OCI-LY7 (cell line): Measurements from ENCODE around the gene REELD1. TPM values are rescaled to one million over a fixed set of nuclear protein-coding genes. Genes with fewer than 3 reads are reported as not detected.

Experiments
- BruUV-seq: library from RNA; stranded (reverse); fragments of 400-500 nt; replicated peaks from 2 replicates; lab custom pipeline; 2021; lab: Mats Ljungman, UMichigan
- CTCF ChIA-PET: fragments of 300-600 bp; sonication (Branson Sonifier 250); formaldehyde crosslinking; loops from one replicate; lab custom pipeline; 2022; ENCODE audit warnings: antibody characterized with exemption; ENCODE audit not compliant: unreplicated experiment; lab: Charles Lee
- POLR2A ChIA-PET: fragments of 300-600 bp; sonication (Branson Sonifier 250); formaldehyde crosslinking; loops from one replicate; lab custom pipeline; 2022; ENCODE audit warnings: antibody characterized with exemption; lab: Charles Lee
- DNase-seq: peaks from one replicate; pipeline ENCODE4 v3.0.0-alpha.2; 2015; ENCODE audit warnings: low spot score
- H2AFZ ChIP-seq: fragments of 200-600 bp; sonication (generic), shearing (Covaris generic); 2 replicates; pipeline ENCODE4 v1.6.1; 2014; ENCODE audit warnings: mild to moderate bottlenecking, antibody characterized with exemption, low read length, moderate library complexity
- H3K27ac ChIP-seq: fragments of 200-600 bp; sonication (generic); 2 replicates; pipeline ENCODE4 v1.5.1; 2014; ENCODE audit warnings: mixed run types, low read depth, mild to moderate bottlenecking, moderate library complexity, low read length, inconsistent platforms; ENCODE audit not compliant: poor library complexity, severe bottlenecking
- H3K36me3 ChIP-seq: fragments of 200-600 bp; sonication (generic); 2 replicates; pipeline ENCODE4 v1.6.1; 2014; ENCODE audit warnings: mild to moderate bottlenecking, antibody characterized with exemption, low read length, moderate library complexity, mixed read lengths; ENCODE audit not compliant: insufficient read depth
- H3K4me1 ChIP-seq: fragments of 200-600 bp; sonication (generic); 2 replicates; pipeline ENCODE4 v1.5.1; 2014; ENCODE audit warnings: mild to moderate bottlenecking, low read length; ENCODE audit not compliant: insufficient read depth, poor library complexity, severe bottlenecking
- H3K4me2 ChIP-seq: fragments of 200-600 bp; sonication (generic); 2 replicates; pipeline ENCODE4 v1.6.1; 2014; ENCODE audit warnings: mild to moderate bottlenecking, low read length
- H3K4me3 ChIP-seq: fragments of 200-600 bp; sonication (generic); 2 replicates; pipeline ENCODE4 v1.5.1; 2014; ENCODE audit warnings: mild to moderate bottlenecking, low read depth, low read length; ENCODE audit not compliant: poor library complexity, severe bottlenecking
- H3K79me2 ChIP-seq: fragments of 200-600 bp; sonication (generic); 2 replicates; pipeline ENCODE4 v1.6.1; 2016; ENCODE audit warnings: low read depth, mild to moderate bottlenecking, low read length, moderate library complexity, mixed read lengths; ENCODE audit not compliant: insufficient read depth
- H3K9me2 ChIP-seq: fragments of 200-600 bp; sonication (generic); 2 replicates; pipeline ENCODE4 v1.6.1; 2016; ENCODE audit warnings: mild to moderate bottlenecking, low read length, mixed read lengths; ENCODE audit not compliant: insufficient read depth
- H3K9me3 ChIP-seq: fragments of 200-600 bp; sonication (generic); 2 replicates; pipeline ENCODE4 v1.6.1; 2014; ENCODE audit warnings: mild to moderate bottlenecking, mixed run types, low read length, mixed read lengths
- H4K20me1 ChIP-seq: fragments of 200-600 bp; sonication (generic); 2 replicates; pipeline ENCODE4 v1.6.1; 2014; ENCODE audit warnings: mild to moderate bottlenecking, antibody characterized with exemption, low read length, moderate library complexity, mixed read lengths; ENCODE audit not compliant: insufficient read depth
- CTCF ChIP-seq: fragments of 200-600 bp; sonication (generic); conservative IDR thresholded peaks from 2 replicates; pipeline ENCODE4 v1.5.1; 2014; ENCODE audit warnings: mild to moderate bottlenecking, antibody characterized with exemption, low read length, moderate library complexity, mixed read lengths
- EZH2phosphoT487 ChIP-seq: fragments of 200-600 bp; sonication (generic); IDR thresholded peaks from 2 replicates; pipeline ENCODE4 v1.6.1; 2018; ENCODE audit warnings: low read depth, borderline replicate concordance, mild to moderate bottlenecking, mixed run types, antibody characterized with exemption, low read length, moderate library complexity, mixed read lengths
- intact Hi-C: fragments of 100-400 bp; cut with micrococcal nuclease; formaldehyde crosslinking; loops from one replicate; pipeline ENCODE4 v1.10.0; 2022; ENCODE audit not compliant: unreplicated experiment
- total RNA-seq, 2 experiments: library from RNA; depleted of rRNA in 1 of 2; stranded (reverse); fragments of >200 nt in 1 of 2; shearing (Covaris generic) in 1 of 2; gene quantifications; 2 replicates each; pipeline ENCODE4 v1.2.3, GENCODE V29; 2014 to 2022

REELD1 gene
- total RNA-seq, 2 experiments from 2014 or later: 0.63 TPM; not detected in 1

GRCh38 chr4:146275370-146275769, 61.0 kb downstream of the REELD1 start:
- no TSS peak for BruUV-seq
- H3K79me2 ChIP-seq: no peaks in the 10 kb centered on the region
- H3K27ac ChIP-seq: no peak overlapping the region
- ChIA-PET CTCF (no interaction called here), POLR2A (interaction anchor here (0.5 to 1.3 kb wide), 5 partner anchors 11 to 1041 kb away, joined by 3 to 5 read pairs (median 4); no protein-coding TSS in a partner anchor)
- no peaks in the 10 kb centered on the region for H3K9me2 ChIP-seq
- H3K9me3 ChIP-seq: no peaks in the 10 kb centered on the region
- H3K4me3 ChIP-seq: no peak overlapping the region
- H2AFZ ChIP-seq: no peak overlapping the region
- no peak overlapping the region for H3K4me2 ChIP-seq
- H3K4me1 ChIP-seq: no peaks in the 10 kb centered on the region
- TF ChIP-seq EZH2phosphoT487 (no peak), CTCF (no peak)
- no peak for DNase-seq
- intact Hi-C loops: no loop called here
- H4K20me1 ChIP-seq: no peaks in the 10 kb centered on the region
- H3K36me3 ChIP-seq: no peaks in the 10 kb centered on the region

GRCh38 chr4:146278986-146279385, 64.6 kb downstream of the REELD1 start:
- no peak for DNase-seq
- Histone ChIP-seq H2AFZ (no peak overlapping the region), H3K4me3 (no peak overlapping the region), H3K4me1 (no peaks in the 10 kb centered on the region), H3K79me2 (no peaks in the 10 kb centered on the region), H3K4me2 (no peak overlapping the region), H3K9me3 (no peaks in the 10 kb centered on the region), H3K27ac (no peak overlapping the region), H4K20me1 (no peaks in the 10 kb centered on the region), H3K9me2 (no peaks in the 10 kb centered on the region), H3K36me3 (no peaks in the 10 kb centered on the region)
- ChIA-PET POLR2A (interaction anchor here (0.9 to 1.1 kb wide), 2 partner anchors 10 to 610 kb away, joined by 3 to 4 read pairs; no protein-coding TSS in a partner anchor), CTCF (no interaction called here)
- no peak for TF ChIP-seq EZH2phosphoT487
- TF ChIP-seq CTCF: no peak
- no TSS peak for BruUV-seq
- intact Hi-C loops: no loop called here

Other genes starting within 250 kb of the REELD1 start
- gene LSM6, start 38.8 kb upstream of the REELD1 start, total RNA-seq (2014; rRNA removed; shearing (Covaris generic)): 123 and 132 TPM in 2 replicates
- 60.9 and 62.3 TPM in 2 replicates for gene LSM6, start 38.8 kb upstream of the REELD1 start, total RNA-seq (2022)